HepG2 (cell line): ENCODE measurements around the gene WWP2. TPM values are rescaled to one million over a fixed set of nuclear protein-coding genes. Genes with fewer than 3 reads are reported as not detected.

Experiments
- BRD4 ChIP-seq: sonication (generic); formaldehyde crosslinking; IDR thresholded peaks from 2 replicates; pipeline ENCODE4 v1.4.0; 2020; ENCODE audit warnings: missing genetic modification reagents
- ESRRA ChIP-seq: sonication (generic); formaldehyde crosslinking; IDR thresholded peaks from 2 replicates; pipeline ENCODE4 v1.5.1; 2020; ENCODE audit warnings: mild to moderate bottlenecking, low read depth, missing genetic modification reagents
- PAWR ChIP-seq: sonication (generic); formaldehyde crosslinking; IDR thresholded peaks from 2 replicates; pipeline ENCODE4 v1.4.0; 2020; ENCODE audit warnings: missing genetic modification reagents, mild to moderate bottlenecking, borderline replicate concordance
- SALL1 ChIP-seq: sonication (generic); formaldehyde crosslinking; IDR thresholded peaks from 2 replicates; pipeline ENCODE4 v1.8.0; 2022; ENCODE audit warnings: mild to moderate bottlenecking, missing genetic modification reagents
- SKI ChIP-seq: fragments of 450-650 bp; IDR thresholded peaks from one replicate; pipeline ENCODE4 v1.6.1; 2018; ENCODE audit warnings: mild to moderate bottlenecking; ENCODE audit not compliant: partially characterized antibody
- SNAPC2 ChIP-seq: sonication (generic); formaldehyde crosslinking; IDR thresholded peaks from 2 replicates; pipeline ENCODE4 v1.8.1; 2022; ENCODE audit warnings: mild to moderate bottlenecking, missing genetic modification reagents
- SOX13 ChIP-seq, 3 experiments: fragments of 450-650 bp in 1 of 3; sonication (generic) in 1 of 3; formaldehyde crosslinking in 1 of 3; IDR thresholded peaks in 2 of 3; conservative IDR thresholded peaks in 1 of 3; 2 replicates each; pipeline versions ENCODE4 v1.5.0 to v1.6.1; 2016 to 2020; ENCODE audit warnings: antibody characterized with exemption in 1 of 3, mild to moderate bottlenecking in 1 of 3, missing compliant biosample characterization in 1 of 3, missing genetic modification reagents in 1 of 3, moderate library complexity in 1 of 3
- SRY ChIP-seq: sonication (generic); formaldehyde crosslinking; IDR thresholded peaks from 2 replicates; pipeline ENCODE4 v1.8.0; 2022; ENCODE audit warnings: mild to moderate bottlenecking, missing genetic modification reagents
- STAT5B ChIP-seq: sonication (generic); formaldehyde crosslinking; IDR thresholded peaks from 2 replicates; pipeline ENCODE4 v1.4.0; 2020; ENCODE audit warnings: missing genetic modification reagents
- YY1 ChIP-seq: IDR thresholded peaks from 2 replicates; pipeline ENCODE4 v1.6.1; 2011; ENCODE audit warnings: low read length, low read depth, moderate library complexity, mild to moderate bottlenecking; ENCODE audit not compliant: insufficient read depth, insufficient replicate concordance
- ZNF230 ChIP-seq: sonication (generic); formaldehyde crosslinking; IDR thresholded peaks from 2 replicates; pipeline ENCODE4 v1.4.0; 2020; ENCODE audit warnings: mild to moderate bottlenecking, missing genetic modification reagents
- ZNF350 ChIP-seq: sonication (generic); formaldehyde crosslinking; IDR thresholded peaks from 2 replicates; pipeline ENCODE4 v1.4.0; 2020; ENCODE audit warnings: mild to moderate bottlenecking, low read depth, missing genetic modification reagents, borderline replicate concordance
- ZNF556 ChIP-seq: sonication (generic); formaldehyde crosslinking; IDR thresholded peaks from 2 replicates; pipeline ENCODE4 v1.4.0; 2020; ENCODE audit warnings: mild to moderate bottlenecking, missing genetic modification reagents, borderline replicate concordance
- ZNF557 ChIP-seq: sonication (generic); formaldehyde crosslinking; IDR thresholded peaks from 2 replicates; pipeline ENCODE4 v1.4.0; 2020; ENCODE audit warnings: missing genetic modification reagents
- ZSCAN20 ChIP-seq: sonication (generic); formaldehyde crosslinking; IDR thresholded peaks from 2 replicates; pipeline ENCODE4 v1.4.0; 2020; ENCODE audit warnings: missing genetic modification reagents, mild to moderate bottlenecking, borderline replicate concordance
- polyA plus RNA-seq, 8 experiments: library from polyadenylated mRNA; depleted of rRNA in 3 of 8; stranded (reverse) in 7 of 8; unstranded in 1 of 8; fragments of >200 nt; fragmentation: Illumina TruSeq in 4 of 8; extraction: Trizol in 4 of 8; gene quantifications; 2 replicates each; pipeline versions ENCODE4 v1.2.1 to v1.2.3, GENCODE V29; 2011 to 2016; ENCODE audit warnings: low read depth in 4 of 8, missing spikeins in 1 of 8, mixed read lengths in 1 of 8; ENCODE audit not compliant: insufficient read depth in 1 of 8
- total RNA-seq, 5 experiments: library from RNA; depleted of rRNA; stranded (reverse); fragments of >200 nt; fragmentation: Illumina TruSeq; extraction: Trizol; gene quantifications; 2 replicates each; pipeline ENCODE4 v1.2.3, GENCODE V29; 2016; ENCODE audit warnings: low read depth in 1 of 5
- TF ChIP-seq, protein P1 (sequence below): sonication (generic); formaldehyde crosslinking; IDR thresholded peaks from 2 replicates; pipeline ENCODE4 v1.8.1; 2023; ENCODE audit warnings: missing genetic modification reagents, mild to moderate bottlenecking, borderline replicate concordance
- TF ChIP-seq, protein P2 (sequence below): sonication (generic); formaldehyde crosslinking; IDR thresholded peaks from 2 replicates; pipeline ENCODE4 v1.4.0; 2020; ENCODE audit warnings: missing genetic modification reagents
- TF ChIP-seq, protein P3 (sequence below): sonication (generic); formaldehyde crosslinking; IDR thresholded peaks from 2 replicates; pipeline ENCODE4 v1.4.0; 2020; ENCODE audit warnings: missing genetic modification reagents
- TF ChIP-seq, protein P4 (sequence below): sonication (generic); formaldehyde crosslinking; IDR thresholded peaks from 2 replicates; pipeline ENCODE4 v1.4.0; 2020; ENCODE audit warnings: mild to moderate bottlenecking, missing genetic modification reagents, borderline replicate concordance

Gene WWP2
- total and polyA plus RNA-seq, 2 of the 13 experiments (the other 11 are each of a cell fraction or from before 2014, with no cell fraction given) = 11.4 to 28.2 TPM

DNA sequence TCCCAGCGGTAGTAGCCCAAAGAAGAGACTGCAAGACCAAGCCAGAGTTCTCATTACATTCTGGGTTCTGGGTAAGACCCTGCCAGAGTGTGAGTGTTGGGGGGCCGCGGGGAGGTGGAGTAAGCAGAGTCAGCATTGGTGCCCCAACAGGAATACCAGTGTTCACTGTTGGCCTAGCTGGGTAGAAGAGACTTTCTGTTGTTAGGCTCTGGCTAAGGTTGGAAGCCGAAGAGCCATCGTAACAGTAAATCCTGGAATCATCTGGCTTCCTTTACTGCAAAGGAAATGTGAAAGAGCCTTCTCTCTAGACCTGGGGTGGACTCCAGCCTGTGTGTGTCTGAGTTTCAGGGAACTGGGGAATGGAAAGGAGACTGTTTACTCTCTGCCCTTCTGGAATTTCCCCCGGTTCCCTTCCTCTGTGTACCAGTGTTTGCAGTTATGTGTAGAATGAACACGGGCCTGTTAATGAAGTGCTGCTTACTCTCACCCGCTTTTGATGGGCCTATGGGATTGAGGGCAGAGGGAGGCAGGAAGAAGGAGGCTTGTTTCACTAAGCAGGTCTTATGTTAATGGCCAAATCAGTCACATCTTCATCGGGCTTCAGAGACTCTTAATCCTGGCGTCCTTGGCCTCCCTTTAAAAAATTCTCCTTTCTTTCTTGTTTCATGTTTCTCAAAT lies 68.5 kb downstream of the WWP2 start (continued):
- TF ChIP-seq, protein P1, sequence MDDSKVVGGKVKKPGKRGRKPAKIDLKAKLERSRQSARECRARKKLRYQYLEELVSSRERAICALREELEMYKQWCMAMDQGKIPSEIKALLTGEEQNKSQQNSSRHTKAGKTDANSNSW = no peak
- TF ChIP-seq SNAPC2 (CRISPR knock-in tag) (peak; percentile 92; the same call in 1 of the 2 replicates), SRY (no peak), ZNF350 (CRISPR knock-in tag) (peak; percentile 50; the same call in 1 of the 2 replicates), ZSCAN20 (CRISPR knock-in tag) (0 out of 2 replicates have a peak, but pooled peaks have one; percentile 81), ZNF556 (CRISPR knock-in tag) (peak; percentile 85; the same call in 1 of the 2 replicates), PAWR (CRISPR knock-in tag) (peak; percentile 53; the same call in 1 of the 2 replicates), ESRRA (CRISPR knock-in tag) (peak; percentile 72; the same call in 1 of the 2 replicates), SALL1 (CRISPR knock-in tag) (peak; percentile 93), YY1 (no peak), ZNF230 (CRISPR knock-in tag) (peak; percentile 90; the same call in 1 of the 2 replicates), STAT5B (no peak), ZNF557 (CRISPR knock-in tag) (no peak), SKI (peak; percentile 61), BRD4 (CRISPR knock-in tag) (peak; percentile 55; the same call in 1 of the 2 replicates), SOX13 (IDR thresholded peaks at IDR 0.05) (no peak), SOX13 (CRISPR knock-in tag; conservative IDR thresholded peaks at IDR 0.05 in 1 of 2, IDR thresholded peaks at IDR 0.05 in 1 of 2) (peak in 1 of 2 experiments; percentile 74; a peak in 2 of 4 replicates)
- TF ChIP-seq, protein P2, sequence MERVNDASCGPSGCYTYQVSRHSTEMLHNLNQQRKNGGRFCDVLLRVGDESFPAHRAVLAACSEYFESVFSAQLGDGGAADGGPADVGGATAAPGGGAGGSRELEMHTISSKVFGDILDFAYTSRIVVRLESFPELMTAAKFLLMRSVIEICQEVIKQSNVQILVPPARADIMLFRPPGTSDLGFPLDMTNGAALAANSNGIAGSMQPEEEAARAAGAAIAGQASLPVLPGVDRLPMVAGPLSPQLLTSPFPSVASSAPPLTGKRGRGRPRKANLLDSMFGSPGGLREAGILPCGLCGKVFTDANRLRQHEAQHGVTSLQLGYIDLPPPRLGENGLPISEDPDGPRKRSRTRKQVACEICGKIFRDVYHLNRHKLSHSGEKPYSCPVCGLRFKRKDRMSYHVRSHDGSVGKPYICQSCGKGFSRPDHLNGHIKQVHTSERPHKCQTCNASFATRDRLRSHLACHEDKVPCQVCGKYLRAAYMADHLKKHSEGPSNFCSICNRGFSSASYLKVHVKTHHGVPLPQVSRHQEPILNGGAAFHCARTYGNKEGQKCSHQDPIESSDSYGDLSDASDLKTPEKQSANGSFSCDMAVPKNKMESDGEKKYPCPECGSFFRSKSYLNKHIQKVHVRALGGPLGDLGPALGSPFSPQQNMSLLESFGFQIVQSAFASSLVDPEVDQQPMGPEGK (CRISPR knock-in tag) = peak; percentile 63; the same call in 1 of the 2 replicates
- TF ChIP-seq, protein P3, sequence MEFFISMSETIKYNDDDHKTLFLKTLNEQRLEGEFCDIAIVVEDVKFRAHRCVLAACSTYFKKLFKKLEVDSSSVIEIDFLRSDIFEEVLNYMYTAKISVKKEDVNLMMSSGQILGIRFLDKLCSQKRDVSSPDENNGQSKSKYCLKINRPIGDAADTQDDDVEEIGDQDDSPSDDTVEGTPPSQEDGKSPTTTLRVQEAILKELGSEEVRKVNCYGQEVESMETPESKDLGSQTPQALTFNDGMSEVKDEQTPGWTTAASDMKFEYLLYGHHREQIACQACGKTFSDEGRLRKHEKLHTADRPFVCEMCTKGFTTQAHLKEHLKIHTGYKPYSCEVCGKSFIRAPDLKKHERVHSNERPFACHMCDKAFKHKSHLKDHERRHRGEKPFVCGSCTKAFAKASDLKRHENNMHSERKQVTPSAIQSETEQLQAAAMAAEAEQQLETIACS (CRISPR knock-in tag) = no peak
- TF ChIP-seq, protein P4, sequence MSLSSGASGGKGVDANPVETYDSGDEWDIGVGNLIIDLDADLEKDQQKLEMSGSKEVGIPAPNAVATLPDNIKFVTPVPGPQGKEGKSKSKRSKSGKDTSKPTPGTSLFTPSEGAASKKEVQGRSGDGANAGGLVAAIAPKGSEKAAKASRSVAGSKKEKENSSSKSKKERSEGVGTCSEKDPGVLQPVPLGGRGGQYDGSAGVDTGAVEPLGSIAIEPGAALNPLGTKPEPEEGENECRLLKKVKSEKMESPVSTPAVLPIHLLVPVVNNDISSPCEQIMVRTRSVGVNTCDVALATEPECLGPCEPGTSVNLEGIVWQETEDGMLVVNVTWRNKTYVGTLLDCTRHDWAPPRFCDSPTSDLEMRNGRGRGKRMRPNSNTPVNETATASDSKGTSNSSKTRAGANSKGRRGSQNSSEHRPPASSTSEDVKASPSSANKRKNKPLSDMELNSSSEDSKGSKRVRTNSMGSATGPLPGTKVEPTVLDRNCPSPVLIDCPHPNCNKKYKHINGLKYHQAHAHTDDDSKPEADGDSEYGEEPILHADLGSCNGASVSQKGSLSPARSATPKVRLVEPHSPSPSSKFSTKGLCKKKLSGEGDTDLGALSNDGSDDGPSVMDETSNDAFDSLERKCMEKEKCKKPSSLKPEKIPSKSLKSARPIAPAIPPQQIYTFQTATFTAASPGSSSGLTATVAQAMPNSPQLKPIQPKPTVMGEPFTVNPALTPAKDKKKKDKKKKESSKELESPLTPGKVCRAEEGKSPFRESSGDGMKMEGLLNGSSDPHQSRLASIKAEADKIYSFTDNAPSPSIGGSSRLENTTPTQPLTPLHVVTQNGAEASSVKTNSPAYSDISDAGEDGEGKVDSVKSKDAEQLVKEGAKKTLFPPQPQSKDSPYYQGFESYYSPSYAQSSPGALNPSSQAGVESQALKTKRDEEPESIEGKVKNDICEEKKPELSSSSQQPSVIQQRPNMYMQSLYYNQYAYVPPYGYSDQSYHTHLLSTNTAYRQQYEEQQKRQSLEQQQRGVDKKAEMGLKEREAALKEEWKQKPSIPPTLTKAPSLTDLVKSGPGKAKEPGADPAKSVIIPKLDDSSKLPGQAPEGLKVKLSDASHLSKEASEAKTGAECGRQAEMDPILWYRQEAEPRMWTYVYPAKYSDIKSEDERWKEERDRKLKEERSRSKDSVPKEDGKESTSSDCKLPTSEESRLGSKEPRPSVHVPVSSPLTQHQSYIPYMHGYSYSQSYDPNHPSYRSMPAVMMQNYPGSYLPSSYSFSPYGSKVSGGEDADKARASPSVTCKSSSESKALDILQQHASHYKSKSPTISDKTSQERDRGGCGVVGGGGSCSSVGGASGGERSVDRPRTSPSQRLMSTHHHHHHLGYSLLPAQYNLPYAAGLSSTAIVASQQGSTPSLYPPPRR (CRISPR knock-in tag) = peak; percentile 79
